GM06990 (cell line): ENCODE results near the gene IL17RD.
A peak's percentile ranks its signal among the peaks of the same experiment; 100 is the strongest.

ENCODE experiments used
- DNase-seq: peaks from one replicate; pipeline ENCODE4 v3.0.0-alpha.2; 2011; ENCODE audit not compliant: insufficient read length; ENCODE audit errors: extremely low read depth
- H3K27me3 ChIP-seq: replicated peaks from 2 replicates; pipeline ENCODE4 v1.6.0; 2011; ENCODE audit warnings: low read length; ENCODE audit not compliant: control insufficient read depth, insufficient read depth
- H3K36me3 ChIP-seq: 2 replicates; pipeline ENCODE4 v1.5.1; 2011; ENCODE audit warnings: low read length; ENCODE audit not compliant: control insufficient read depth, insufficient read depth
- H3K4me3 ChIP-seq: replicated peaks from 2 replicates; pipeline ENCODE4 v1.5.1; 2011; ENCODE audit warnings: low read depth, mild to moderate bottlenecking, control low read depth, low read length
- TF ChIP-seq, protein P1 (sequence below): IDR thresholded peaks from 2 replicates; pipeline ENCODE4 v1.5.1; 2011; ENCODE audit warnings: low read length, control low read depth, mild to moderate bottlenecking, inconsistent platforms; ENCODE audit not compliant: insufficient read depth, poor library complexity, severe bottlenecking

IL17RD gene

DNA sequence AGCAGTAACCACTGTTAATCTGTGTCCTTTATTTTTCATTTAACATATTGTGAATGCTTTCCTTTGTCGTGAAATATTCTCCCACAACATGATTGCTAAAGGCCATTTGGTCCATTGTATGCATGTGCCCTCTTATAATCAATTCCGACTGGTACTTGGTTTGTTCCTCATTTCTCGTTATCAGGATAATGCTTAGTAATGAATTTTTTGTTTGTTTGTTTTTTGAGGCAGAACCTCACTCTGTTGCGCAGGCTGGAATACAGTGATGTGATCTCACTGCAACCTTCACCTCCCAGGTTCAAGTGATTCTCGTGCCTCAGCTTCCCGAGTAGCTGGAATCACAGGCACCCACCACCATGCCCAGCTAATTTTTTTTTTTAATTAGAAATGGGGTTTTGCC, 82.7 kb downstream of the IL17RD start:
- no peaks in the 10 kb centered on the region for H3K36me3 ChIP-seq
- TF ChIP-seq, protein P1, sequence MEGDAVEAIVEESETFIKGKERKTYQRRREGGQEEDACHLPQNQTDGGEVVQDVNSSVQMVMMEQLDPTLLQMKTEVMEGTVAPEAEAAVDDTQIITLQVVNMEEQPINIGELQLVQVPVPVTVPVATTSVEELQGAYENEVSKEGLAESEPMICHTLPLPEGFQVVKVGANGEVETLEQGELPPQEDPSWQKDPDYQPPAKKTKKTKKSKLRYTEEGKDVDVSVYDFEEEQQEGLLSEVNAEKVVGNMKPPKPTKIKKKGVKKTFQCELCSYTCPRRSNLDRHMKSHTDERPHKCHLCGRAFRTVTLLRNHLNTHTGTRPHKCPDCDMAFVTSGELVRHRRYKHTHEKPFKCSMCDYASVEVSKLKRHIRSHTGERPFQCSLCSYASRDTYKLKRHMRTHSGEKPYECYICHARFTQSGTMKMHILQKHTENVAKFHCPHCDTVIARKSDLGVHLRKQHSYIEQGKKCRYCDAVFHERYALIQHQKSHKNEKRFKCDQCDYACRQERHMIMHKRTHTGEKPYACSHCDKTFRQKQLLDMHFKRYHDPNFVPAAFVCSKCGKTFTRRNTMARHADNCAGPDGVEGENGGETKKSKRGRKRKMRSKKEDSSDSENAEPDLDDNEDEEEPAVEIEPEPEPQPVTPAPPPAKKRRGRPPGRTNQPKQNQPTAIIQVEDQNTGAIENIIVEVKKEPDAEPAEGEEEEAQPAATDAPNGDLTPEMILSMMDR: no peak
- DNase-seq: no peak
- peaks cover 3% of the 10 kb centered on the region; the same call in 1 of the 2 replicates for H3K27me3 ChIP-seq
- H3K4me3 ChIP-seq: no peak overlapping the region

DNA sequence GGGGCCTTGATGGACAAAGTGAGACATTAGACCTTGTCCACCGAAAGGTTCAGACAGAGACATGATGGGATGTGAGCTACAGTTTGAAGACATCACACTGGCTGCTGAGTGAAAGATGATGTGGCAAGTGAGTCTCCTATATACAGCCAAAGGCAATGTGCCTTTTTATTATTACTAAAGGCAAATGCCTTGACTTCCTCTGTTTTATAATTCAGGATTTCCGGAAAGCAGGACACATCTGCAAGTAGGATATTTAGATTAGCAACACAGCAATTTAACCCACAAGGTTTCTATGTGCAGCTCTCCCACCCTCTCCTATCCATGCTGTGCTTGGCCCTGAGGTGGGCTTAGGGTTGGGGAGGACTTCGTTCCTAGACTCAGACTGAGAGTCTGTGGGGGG, 84.0 kb downstream of the IL17RD start:
- no peaks in the 10 kb centered on the region for H3K36me3 ChIP-seq
- no peak for DNase-seq
- H3K4me3 ChIP-seq: no peak overlapping the region
- peaks cover 3% of the 10 kb centered on the region; the same call in 1 of the 2 replicates for H3K27me3 ChIP-seq
- TF ChIP-seq, protein P1: no peak

DNA sequence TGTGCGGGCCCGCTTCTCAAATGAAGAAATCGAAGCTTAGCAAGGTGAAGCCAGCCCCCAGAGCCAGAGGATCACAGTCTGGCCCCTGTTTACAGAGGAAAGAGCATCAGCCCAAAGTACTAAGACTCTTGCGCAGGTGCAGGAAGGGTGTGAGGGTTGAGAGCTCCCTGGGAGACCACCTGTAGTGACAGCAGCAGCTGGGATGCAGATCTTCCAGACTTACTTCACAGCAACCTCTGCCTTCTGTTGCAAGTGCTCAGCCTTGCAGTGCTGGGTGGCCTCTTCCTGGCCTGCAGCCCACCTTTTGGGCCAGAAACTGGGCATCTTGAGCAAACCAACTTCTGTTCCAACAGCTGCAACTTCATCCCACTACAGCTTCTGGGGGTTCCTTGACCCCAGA, 85.0 kb downstream of the IL17RD start:
- H3K27me3 ChIP-seq: peaks cover 2% of the 10 kb centered on the region; the same call in 1 of the 2 replicates
- TF ChIP-seq, protein P1: no peak
- DNase-seq: no peak
- H3K4me3 ChIP-seq: no peak overlapping the region
- H3K36me3 ChIP-seq: no peaks in the 10 kb centered on the region

DNA sequence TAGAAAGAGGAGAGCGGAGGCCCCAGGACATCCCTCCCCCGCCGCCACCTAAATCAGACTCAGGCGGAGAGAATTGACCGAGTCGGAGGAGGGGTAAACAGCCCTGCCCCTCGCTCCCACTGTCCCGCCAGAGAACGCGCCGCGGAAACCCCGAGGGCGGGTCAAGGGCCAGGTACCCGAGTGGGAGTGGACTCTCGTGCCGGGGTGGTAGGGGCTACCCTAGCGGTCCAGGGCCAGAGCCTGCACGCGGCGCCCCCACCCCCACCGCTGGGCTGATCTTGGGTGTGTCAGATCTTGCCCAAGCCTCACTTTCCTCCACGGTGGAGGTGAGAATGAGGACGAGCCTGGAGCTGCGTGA, 85.7 kb downstream of the IL17RD start:
- no peaks in the 10 kb centered on the region for H3K36me3 ChIP-seq
- peak overlapping the region; percentile 75 for H3K4me3 ChIP-seq
- DNase-seq: no peak
- peaks cover 2% of the 10 kb centered on the region for H3K27me3 ChIP-seq
- TF ChIP-seq, protein P1: no peak

DNA sequence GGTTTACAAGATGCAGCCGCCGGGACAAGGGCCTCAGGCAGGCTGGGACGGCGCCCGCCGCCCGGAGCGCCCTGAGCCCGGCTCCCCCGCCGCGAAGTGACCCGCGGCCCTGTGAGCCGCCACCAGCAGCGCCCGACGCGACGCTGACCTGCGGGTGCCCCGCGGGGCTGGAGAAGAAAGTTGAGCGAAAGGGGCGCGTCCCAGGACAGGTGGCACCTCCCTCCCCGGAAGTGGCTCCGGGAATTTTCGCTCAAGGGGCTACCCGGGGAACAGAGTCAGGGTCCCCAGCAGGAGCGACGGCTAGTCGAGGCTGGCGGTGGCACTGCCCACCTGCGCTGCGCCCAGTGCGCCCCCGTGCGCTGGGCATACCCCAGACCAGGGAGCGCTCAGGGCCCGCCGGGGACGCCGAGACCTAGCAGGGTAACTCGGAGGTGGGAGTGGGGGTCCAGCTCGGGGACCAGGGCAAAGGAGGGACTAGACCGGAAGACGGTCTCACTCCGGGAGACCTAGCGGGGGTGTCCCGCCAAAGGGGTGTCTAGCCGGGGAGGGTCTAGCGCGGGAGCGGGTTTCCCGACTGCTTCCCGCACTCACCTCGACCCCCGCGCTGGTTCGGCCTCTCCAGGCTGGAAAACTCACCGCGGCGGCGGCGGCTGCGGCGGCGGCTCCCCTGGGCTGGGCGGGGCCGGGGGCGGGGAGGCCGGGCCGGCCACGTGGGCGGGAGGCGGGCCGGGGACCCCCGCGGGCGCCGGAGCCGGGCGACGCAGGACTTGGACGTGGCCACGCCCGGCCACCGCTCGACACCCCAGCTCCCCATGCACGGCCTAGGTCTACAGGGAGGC, 86.3 kb downstream of the IL17RD start:
- peaks cover 2% of the 10 kb centered on the region for H3K27me3 ChIP-seq
- TF ChIP-seq, protein P1: peak; percentile 42
- H3K36me3 ChIP-seq: no peaks in the 10 kb centered on the region
- DNase-seq: peak; percentile 60
- H3K4me3 ChIP-seq: peak overlapping the region; percentile 75
